Muscle layer of colon (tissue), 2 donors: ENCODE data around the gene ADCK1.
"Not testable (repeated sequence)": the region's sequence is repeated elsewhere in the genome, so short reads cannot be mapped to it uniquely, and the experiment has no call there.

Experiments
- H3K27ac ChIP-seq: one replicate; pipeline ENCODE4 v1.7.0; 2013; ENCODE audit warnings: low read depth, mild to moderate bottlenecking, low read length, moderate library complexity
- H3K27me3 ChIP-seq, 2 donors: one replicate each; pipeline ENCODE4 v1.7.0; 2013; ENCODE audit warnings: low read length in 2 of 2, mild to moderate bottlenecking in 2 of 2; ENCODE audit not compliant: insufficient read depth in 2 of 2, control insufficient read depth in 1 of 2
- H3K36me3 ChIP-seq: one replicate; pipeline ENCODE4 v1.7.0; 2013; ENCODE audit warnings: mild to moderate bottlenecking, low read length; ENCODE audit not compliant: insufficient read depth
- H3K4me1 ChIP-seq: one replicate; pipeline ENCODE4 v1.7.0; 2013; ENCODE audit warnings: mild to moderate bottlenecking, low read length; ENCODE audit not compliant: insufficient read depth
- H3K4me3 ChIP-seq, 2 donors: one replicate each; pipeline ENCODE4 v1.7.0; 2013; ENCODE audit warnings: low read length in 2 of 2, low read depth in 1 of 2, mild to moderate bottlenecking in 1 of 2, moderate library complexity in 1 of 2
- H3K9ac ChIP-seq: one replicate; pipeline ENCODE4 v1.7.0; 2013; ENCODE audit warnings: low read length
- H3K9me3 ChIP-seq: one replicate; pipeline ENCODE4 v1.7.0; 2013; ENCODE audit warnings: mild to moderate bottlenecking, low read length
- donor health status: abdominal sarcoma.
- donor health status: Adenocarcinoma of cecum.

ADCK1 gene

DNA sequence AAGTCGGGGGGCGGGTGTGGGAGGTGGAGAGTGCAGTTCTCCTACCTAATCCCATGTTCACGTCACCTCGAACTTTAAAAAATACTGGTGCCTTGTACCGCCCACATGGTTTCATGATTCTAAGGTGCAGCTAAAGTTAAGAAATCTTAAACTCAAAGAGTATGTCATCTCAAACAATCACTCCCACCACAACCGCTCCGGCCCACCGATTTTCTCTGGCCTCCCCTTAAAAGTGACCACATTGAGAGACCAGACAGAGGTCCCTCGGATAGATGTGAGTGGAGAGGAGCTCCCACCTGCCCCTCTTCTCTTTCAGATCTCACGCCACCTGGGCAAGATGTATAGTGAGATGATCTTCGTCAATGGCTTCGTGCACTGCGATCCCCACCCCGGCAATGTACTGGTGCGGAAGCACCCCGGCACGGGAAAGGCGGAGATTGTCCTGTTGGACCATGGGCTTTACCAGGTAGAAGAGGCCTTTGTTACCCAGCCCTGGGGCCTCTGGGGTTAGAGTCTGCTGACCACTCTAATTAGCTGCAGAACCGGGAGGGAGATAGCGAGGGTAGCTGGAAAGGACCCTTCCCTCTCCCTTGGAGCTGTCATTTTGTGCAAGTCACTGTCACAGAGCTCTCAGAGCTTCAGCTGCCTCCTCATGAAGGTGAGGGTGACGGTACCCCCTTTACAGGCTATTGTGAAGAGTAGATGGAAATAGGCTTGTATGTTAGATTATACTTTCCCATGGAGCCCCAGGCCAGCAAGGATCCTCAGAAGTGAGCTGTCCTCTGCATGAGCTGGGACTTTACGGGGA lies 124.4 kb downstream of the ADCK1 start:
- H3K4me3 ChIP-seq: no peak overlapping the region
- H3K27ac ChIP-seq: no peak overlapping the region
- no peaks in the 10 kb centered on the region for H3K4me1 ChIP-seq
- no peaks in the 10 kb centered on the region for H3K9me3 ChIP-seq
- H3K9ac ChIP-seq: no peak overlapping the region
- no peaks in the 10 kb centered on the region for H3K36me3 ChIP-seq
- H3K27me3 ChIP-seq: no peaks in the 10 kb centered on the region

DNA sequence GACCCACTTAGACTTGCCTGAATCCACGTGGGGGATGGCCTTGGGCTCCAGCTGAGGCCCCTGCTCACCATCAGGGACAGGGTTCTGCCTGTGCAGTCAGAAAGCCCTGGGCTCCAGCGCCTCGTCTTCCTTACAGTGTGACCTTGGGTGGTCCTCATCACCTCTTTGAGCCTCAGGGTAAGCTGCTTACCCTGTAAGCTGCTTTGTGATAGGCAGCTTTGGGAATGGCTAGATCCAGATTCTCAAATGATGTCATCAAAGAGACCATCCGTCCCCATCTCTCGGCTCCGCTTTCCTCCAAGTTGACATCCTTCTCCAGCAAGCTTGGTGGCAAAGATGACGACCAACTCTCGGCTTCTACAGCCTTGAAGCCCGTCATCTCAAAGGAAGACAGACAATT lies 127.0 kb downstream of the ADCK1 start:
- H3K36me3 ChIP-seq: no peaks in the 10 kb centered on the region
- H3K4me1 ChIP-seq: no peaks in the 10 kb centered on the region

DNA sequence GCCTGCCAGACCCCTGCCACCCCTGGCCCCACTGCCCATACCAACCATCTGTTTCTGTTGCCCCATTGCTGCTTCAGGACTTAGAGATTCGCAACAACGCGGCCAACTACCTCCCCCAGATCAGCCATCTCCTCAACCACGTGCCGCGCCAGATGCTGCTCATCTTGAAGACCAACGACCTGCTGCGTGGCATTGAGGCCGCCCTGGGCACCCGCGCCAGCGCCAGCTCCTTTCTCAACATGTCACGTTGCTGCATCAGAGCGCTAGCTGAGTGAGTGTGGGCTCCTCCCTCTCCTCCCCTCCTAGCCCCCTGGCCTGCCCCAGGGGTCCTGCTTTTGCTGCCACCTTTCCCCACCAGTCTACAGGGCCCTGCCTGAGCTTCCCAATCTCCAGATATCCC lies 131.5 kb downstream of the ADCK1 start:
- peaks cover 6% of the 10 kb centered on the region for H3K36me3 ChIP-seq
- no peaks in the 10 kb centered on the region for H3K4me1 ChIP-seq
- no peaks in the 10 kb centered on the region for H3K9me3 ChIP-seq
- H3K4me3 ChIP-seq: no peak overlapping the region
- no peak overlapping the region for H3K27ac ChIP-seq
- H3K27me3 ChIP-seq: no peaks in the 10 kb centered on the region
- H3K9ac ChIP-seq: no peak overlapping the region

More for the DNA sequence above, 127.0 kb downstream of the ADCK1 start:
- no peak overlapping the region for H3K27ac ChIP-seq
- H3K9me3 ChIP-seq: no peaks in the 10 kb centered on the region
- no peak overlapping the region for H3K4me3 ChIP-seq
- H3K27me3 ChIP-seq: no peaks in the 10 kb centered on the region
- no peak overlapping the region for H3K9ac ChIP-seq

DNA sequence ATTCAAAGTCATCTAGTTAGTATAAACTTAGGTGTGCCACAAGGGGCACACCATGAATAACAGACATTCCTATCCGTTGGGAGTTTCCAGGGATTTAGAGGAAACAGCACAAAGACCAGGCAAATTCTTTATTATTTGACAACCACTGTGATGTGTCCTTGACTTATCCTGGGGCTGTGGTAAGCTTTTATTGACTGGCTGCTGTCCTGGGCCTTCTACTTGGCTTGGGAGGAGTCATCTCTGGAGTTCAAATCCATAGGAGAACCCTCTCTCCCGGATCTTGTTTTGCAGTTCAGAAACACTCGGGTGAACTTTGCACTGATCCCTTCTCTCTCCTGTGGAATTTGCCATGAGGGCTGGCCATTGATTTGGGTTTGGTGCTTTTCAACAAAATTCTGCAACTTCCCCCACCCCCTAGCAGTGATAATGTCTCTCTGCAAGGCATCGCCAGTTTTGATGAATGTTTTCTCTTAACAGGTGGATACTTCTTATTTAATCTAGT lies 136.3 kb downstream of the ADCK1 start:
- H3K36me3 ChIP-seq: peaks cover 6% of the 10 kb centered on the region
- no peak overlapping the region for H3K27ac ChIP-seq
- H3K9ac ChIP-seq: no peak overlapping the region
- H3K4me3 ChIP-seq: no peak overlapping the region
- no peaks in the 10 kb centered on the region for H3K27me3 ChIP-seq
- H3K9me3 ChIP-seq: no peaks in the 10 kb centered on the region
- H3K4me1 ChIP-seq: no peaks in the 10 kb centered on the region

DNA sequence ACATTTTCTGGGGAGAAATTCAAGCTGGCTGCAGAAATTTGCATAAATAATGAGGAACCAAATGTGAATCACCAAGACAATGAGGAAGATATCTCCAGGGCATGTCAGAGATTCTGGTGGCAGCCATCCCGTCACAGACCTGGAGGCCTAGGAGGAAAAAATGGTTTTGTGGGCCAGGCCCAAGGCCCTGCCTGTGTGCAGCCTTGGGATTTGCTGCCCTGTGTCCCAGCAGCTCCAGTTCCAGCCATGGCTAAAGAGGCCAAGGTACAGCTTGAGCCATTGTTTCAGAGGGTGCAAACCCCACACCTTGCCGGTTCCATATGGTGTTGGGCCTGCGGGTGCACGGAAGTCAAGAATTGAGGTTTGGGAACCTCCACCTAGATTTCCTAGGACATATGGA lies 147.5 kb downstream of the ADCK1 start:
- Histone ChIP-seq H3K36me3 (no peaks in the 10 kb centered on the region), H3K4me1 (no peaks in the 10 kb centered on the region), H3K27ac (no peak overlapping the region), H3K27me3 (no peaks in the 10 kb centered on the region), H3K4me3 (no peak overlapping the region), H3K9ac (no peak overlapping the region), H3K9me3 (no peaks in the 10 kb centered on the region)

DNA sequence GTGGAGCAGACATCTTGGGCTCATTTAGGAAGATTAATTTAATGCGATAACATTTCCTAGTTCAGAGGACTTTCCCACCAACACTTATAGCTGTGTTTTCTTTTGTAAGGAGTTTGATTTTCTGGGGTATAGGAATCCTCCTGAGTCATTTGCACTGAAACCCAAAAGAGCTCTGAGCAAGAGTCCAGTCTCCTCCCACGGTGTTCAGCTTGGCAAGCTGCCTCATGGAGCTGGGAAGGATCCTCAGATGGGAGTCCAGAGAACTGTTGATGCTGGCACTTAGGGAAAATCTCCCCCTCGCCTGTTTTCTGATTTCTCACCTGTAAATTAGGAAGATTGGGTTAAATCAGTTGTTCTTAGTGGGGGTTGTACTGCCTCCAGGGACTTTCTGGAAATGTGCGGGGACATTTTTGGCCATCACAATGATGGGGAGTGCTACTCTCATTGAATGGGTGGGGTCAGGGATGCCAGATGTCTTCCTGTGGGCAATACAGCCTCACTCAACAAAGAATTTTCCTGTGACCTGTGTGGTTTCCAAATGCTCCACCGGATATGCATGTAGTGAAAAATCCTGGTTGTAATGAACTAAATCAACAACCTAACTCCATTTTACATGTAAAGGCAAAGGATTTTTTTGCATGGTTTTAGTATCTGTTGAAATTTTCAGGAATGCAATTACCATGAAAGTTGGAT lies 150.6 kb downstream of the ADCK1 start:
- Histone ChIP-seq H3K27me3 (no peaks in the 10 kb centered on the region), H3K36me3 (no peaks in the 10 kb centered on the region), H3K9me3 (no peaks in the 10 kb centered on the region), H3K9ac (no peak overlapping the region), H3K27ac (no peak overlapping the region), H3K4me3 (no peak overlapping the region), H3K4me1 (no peaks in the 10 kb centered on the region)

DNA sequence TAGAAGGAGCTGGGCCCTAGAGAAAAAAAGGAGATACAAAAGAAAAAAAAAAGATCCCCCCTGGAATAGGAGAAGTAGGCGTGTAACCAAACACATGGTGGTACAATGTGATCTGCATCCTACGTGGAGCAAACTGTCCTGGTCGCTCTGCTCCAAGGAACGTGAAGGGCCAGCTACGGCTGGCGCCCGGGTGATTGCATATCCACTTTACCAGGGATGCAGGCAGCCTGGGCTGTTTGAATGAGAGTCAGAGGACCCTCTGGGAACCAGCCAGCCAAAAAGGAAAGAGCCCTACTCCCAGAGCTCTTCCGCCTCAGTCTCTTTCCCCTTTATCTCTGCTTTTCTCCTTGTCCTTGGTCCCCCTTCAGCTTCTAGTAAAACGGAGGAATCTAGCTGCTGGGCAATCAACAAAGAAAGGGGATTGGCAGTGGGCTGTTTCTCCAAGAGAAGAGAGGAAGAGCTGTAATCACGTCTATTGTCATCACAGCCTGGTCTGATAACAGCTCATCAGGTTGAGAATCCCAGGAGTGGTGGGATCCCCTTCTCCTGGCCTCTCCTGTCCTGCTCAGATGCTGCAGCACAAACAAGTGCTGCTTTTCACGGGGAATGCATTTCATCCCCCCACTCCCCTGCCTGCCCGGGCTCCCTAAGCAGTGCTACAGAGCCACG lies 156.0 kb downstream of the ADCK1 start:
- Histone ChIP-seq H3K27ac (no peak overlapping the region), H3K4me3 (no peak overlapping the region), H3K9ac (no peak overlapping the region), H3K9me3 (no peaks in the 10 kb centered on the region), H3K27me3 (no peaks in the 10 kb centered on the region), H3K36me3 (no peaks in the 10 kb centered on the region), H3K4me1 (no peaks in the 10 kb centered on the region)

DNA sequence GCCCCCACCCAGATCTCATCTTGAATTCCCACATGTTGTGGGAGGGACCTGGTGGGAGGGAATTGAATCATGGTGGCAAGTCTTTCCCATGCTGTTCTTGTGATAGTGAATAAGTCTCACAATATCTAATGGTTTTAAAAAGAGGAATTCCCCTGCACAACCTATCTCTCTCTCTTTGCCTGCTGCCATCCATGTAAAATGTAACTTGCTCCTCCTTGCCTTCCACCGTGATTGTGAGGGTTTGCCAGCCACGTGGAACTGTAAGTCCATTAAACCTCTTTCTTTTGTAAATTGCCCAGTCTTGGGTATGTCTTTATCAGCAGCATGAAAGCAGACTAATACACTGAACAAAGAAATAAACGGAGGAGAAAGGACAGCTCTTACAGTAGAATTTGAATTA lies 159.8 kb downstream of the ADCK1 start:
- not testable (repeated sequence) for H3K9me3 ChIP-seq, H3K36me3 ChIP-seq, H3K27me3 ChIP-seq, H3K9ac ChIP-seq, H3K4me1 ChIP-seq, H3K27ac ChIP-seq, H3K4me3 ChIP-seq

DNA sequence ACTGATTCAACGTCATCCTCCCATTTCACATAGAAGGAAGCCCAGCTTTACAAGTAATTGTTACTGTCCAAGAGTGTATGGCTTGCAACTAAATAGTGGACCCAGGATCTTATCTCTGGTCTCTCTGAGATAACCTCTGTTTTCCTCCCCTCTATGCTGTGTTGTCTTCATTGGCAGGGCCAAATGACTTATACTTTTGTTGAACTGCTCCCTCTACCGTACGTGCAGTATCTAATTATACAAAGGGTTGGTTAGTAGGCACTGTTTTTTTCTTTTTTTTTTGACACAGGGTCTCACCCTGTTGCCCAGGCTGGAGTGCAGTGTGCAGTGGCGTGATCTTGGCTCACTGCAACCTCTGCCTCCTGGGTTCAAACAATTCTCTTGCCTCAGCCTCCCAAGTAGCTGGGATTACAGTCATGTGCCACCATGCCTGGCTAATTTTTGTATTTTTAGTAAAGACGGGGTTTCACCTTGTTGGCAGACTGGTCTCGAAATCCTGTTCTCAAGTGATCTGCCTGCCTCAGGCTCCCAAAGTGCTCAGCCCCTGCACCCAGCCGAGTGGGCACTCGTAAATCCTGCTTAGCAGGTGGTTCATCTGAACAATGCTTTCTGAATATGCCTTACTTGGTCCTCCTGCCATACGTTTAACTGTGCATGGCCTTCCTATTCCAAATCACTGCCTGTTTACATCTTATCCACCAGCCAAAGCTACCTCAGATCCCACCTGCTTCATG lies 162.1 kb downstream of the ADCK1 start:
- Histone ChIP-seq H3K36me3 (no peaks in the 10 kb centered on the region), H3K4me1 (no peaks in the 10 kb centered on the region), H3K9ac (no peak overlapping the region), H3K9me3 (no peaks in the 10 kb centered on the region), H3K4me3 (no peak overlapping the region), H3K27ac (no peak overlapping the region), H3K27me3 (peaks cover 0 to 7% of the 10 kb centered on the region in 2 donors)

DNA sequence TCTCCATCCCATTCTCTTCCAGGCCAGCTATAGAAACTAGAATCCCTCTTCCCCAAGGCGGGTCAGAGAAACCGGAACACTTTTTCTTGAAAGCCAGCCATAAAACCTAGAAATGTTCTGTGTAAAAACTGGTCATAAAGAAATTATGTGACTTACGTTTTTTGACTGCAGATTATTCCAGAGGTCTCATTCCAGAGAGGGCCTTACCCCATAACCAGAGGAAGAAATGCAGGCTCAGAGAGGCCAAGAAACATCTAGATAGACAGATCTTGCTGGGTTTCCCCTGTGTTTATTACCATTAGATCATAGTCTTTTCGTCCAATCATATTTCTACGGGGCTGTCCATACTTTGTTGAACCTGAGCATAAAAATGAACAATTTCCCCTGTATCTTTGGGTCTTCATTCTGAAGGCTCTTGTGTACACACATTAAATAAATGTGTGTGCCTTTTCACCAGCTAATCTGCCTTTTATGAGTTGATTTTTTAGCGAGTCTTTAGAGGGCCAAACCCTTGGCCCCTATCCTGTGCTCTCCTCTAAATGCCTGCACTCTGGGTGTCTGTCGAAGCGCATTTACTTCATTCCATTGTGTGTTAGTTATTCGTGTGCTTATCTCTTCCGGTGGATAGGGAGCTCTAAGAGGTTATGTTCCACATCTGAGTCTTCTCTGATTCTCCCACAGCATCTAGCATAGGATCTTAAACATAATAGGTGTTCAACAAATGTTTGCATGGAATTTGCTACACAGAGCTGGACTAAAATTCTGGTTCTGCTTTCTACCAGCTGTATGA lies 163.0 kb downstream of the ADCK1 start:
- no peak overlapping the region for H3K27ac ChIP-seq
- peaks cover 0 to 7% of the 10 kb centered on the region in 2 donors for H3K27me3 ChIP-seq
- H3K36me3 ChIP-seq: no peaks in the 10 kb centered on the region
- H3K4me1 ChIP-seq: no peaks in the 10 kb centered on the region
- H3K9me3 ChIP-seq: no peaks in the 10 kb centered on the region
- H3K4me3 ChIP-seq: no peak overlapping the region
- no peak overlapping the region for H3K9ac ChIP-seq
